ENCODE data around the gene ABLIM1. TPM values are rescaled to one million over a fixed set of nuclear protein-coding genes. Genes with fewer than 3 reads are reported as not detected.
A peak's percentile ranks its signal among the peaks of the same experiment; 100 is the strongest.

The ABLIM1 gene
- total and polyA plus RNA-seq, 2 experiments from 2014 or later = 21.9 to 45.1 TPM

GRCh38 chr10:114694752-114695151 lies 36.7 kb upstream of the ABLIM1 start:
- no peak overlapping the region for H3K4me3 ChIP-seq
- peak; percentile 87 for ATAC-seq
- peak; percentile 87 for DNase-seq (ENCODE audit: low spot score)
- no peaks in the 10 kb centered on the region for H4K20me1 ChIP-seq (replicated peaks; ENCODE audit: insufficient read depth)
- H3K36me3 ChIP-seq (ENCODE audit: insufficient read depth) = no peaks in the 10 kb centered on the region
- H3F3A ChIP-seq (replicated peaks; ENCODE audit: low read depth) = no peaks in the 10 kb centered on the region
- no peaks in the 10 kb centered on the region for H3K79me2 ChIP-seq (replicated peaks; ENCODE audit: insufficient read depth)
- H3K4me2 ChIP-seq = no peak overlapping the region
- H3K27me3 ChIP-seq (ENCODE audit: insufficient read depth) = no peaks in the 10 kb centered on the region
- TF ChIP-seq STAT1 (IDR thresholded peaks at IDR 0.05; ENCODE audit: unreplicated experiment) = no peak
- TF ChIP-seq, protein P1, sequence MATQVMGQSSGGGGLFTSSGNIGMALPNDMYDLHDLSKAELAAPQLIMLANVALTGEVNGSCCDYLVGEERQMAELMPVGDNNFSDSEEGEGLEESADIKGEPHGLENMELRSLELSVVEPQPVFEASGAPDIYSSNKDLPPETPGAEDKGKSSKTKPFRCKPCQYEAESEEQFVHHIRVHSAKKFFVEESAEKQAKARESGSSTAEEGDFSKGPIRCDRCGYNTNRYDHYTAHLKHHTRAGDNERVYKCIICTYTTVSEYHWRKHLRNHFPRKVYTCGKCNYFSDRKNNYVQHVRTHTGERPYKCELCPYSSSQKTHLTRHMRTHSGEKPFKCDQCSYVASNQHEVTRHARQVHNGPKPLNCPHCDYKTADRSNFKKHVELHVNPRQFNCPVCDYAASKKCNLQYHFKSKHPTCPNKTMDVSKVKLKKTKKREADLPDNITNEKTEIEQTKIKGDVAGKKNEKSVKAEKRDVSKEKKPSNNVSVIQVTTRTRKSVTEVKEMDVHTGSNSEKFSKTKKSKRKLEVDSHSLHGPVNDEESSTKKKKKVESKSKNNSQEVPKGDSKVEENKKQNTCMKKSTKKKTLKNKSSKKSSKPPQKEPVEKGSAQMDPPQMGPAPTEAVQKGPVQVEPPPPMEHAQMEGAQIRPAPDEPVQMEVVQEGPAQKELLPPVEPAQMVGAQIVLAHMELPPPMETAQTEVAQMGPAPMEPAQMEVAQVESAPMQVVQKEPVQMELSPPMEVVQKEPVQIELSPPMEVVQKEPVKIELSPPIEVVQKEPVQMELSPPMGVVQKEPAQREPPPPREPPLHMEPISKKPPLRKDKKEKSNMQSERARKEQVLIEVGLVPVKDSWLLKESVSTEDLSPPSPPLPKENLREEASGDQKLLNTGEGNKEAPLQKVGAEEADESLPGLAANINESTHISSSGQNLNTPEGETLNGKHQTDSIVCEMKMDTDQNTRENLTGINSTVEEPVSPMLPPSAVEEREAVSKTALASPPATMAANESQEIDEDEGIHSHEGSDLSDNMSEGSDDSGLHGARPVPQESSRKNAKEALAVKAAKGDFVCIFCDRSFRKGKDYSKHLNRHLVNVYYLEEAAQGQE (IDR thresholded peaks at IDR 0.05; ENCODE audit: unreplicated experiment) = no peak
- TF ChIP-seq JUNB (IDR thresholded peaks at IDR 0.05; ENCODE audit: unreplicated experiment) = no peak
- TF ChIP-seq NANOG (IDR thresholded peaks at IDR 0.05; ENCODE audit: borderline replicate concordance) = no peak
- TF ChIP-seq CTCF (conservative IDR thresholded peaks at IDR 0.05; ENCODE audit: low read depth in 2 of 2) = peak; percentile 86
- no peak for TF ChIP-seq CREB1 (CRISPR knock-in tag; IDR thresholded peaks at IDR 0.05; ENCODE audit: low read depth)
- TF ChIP-seq POLR2AphosphoS5 (IDR thresholded peaks at IDR 0.05; ENCODE audit: low read depth) = no peak
- Mint-ChIP-seq H3K4me1 (peaks cover 11% of the 10 kb centered on the region; the same call in 2 of the 3 replicates), H3K36me3 (ENCODE audit: low read depth) (no peaks in the 10 kb centered on the region), H3K27ac (no peak overlapping the region), H3K9me3 (no peaks in the 10 kb centered on the region), H3K27me3 (ENCODE audit: insufficient read depth, low read depth, poor library complexity) (peaks cover 6% of the 10 kb centered on the region), H3K4me3 (no peak overlapping the region)
- no peaks in the 10 kb centered on the region for H3K9me2 ChIP-seq (ENCODE audit: insufficient read depth)
- H2AFZ ChIP-seq = no peak overlapping the region
- H3K4me1 ChIP-seq (ENCODE audit: insufficient read depth) = peaks cover 4% of the 10 kb centered on the region; the same call in 1 of the 2 replicates
- H3K27ac ChIP-seq (ENCODE audit: low read depth) = no peak overlapping the region

DNA sequence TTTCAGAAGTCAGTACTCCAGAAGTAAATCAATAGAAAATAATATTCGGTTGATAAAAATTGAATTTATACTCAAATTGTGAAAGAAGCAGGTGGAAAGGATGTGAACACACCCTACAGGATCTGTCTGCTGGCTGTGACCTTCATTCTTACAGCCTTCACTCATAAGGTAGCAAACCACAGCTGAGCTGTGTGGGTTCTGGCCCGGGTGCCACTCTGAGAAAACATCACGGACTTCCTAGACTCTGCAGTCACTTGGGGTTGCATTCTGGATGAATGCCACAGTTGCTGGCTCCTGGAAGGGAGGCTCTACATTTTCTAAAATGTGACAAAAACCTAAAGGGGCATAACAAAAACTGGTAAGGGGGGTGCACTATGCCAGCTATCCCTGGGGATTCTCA lies 36.0 kb upstream of the ABLIM1 start:
- Histone ChIP-seq H3K79me2 (replicated peaks; ENCODE audit: insufficient read depth) (no peaks in the 10 kb centered on the region), H4K20me1 (replicated peaks; ENCODE audit: insufficient read depth) (no peaks in the 10 kb centered on the region), H3K27ac (ENCODE audit: low read depth) (no peak overlapping the region), H3K36me3 (ENCODE audit: insufficient read depth) (no peaks in the 10 kb centered on the region), H3K4me1 (ENCODE audit: insufficient read depth) (peaks cover 4% of the 10 kb centered on the region; the same call in 1 of the 2 replicates), H2AFZ (peak overlapping the region; percentile 1; the same call in 1 of the 2 replicates), H3K9me2 (ENCODE audit: insufficient read depth) (no peaks in the 10 kb centered on the region), H3K27me3 (ENCODE audit: insufficient read depth) (no peaks in the 10 kb centered on the region), H3F3A (replicated peaks; ENCODE audit: low read depth) (no peaks in the 10 kb centered on the region), H3K4me2 (no peak overlapping the region), H3K4me3 (no peak overlapping the region)
- no peak overlapping the region for H3K27ac Mint-ChIP-seq
- H3K4me3 Mint-ChIP-seq = no peak overlapping the region
- H3K9me3 Mint-ChIP-seq = no peaks in the 10 kb centered on the region
- no peak for DNase-seq (ENCODE audit: low spot score)
- H3K4me1 Mint-ChIP-seq = peaks cover 11% of the 10 kb centered on the region; the same call in 2 of the 3 replicates
- no peaks in the 10 kb centered on the region for H3K36me3 Mint-ChIP-seq (ENCODE audit: low read depth)
- H3K27me3 Mint-ChIP-seq (ENCODE audit: insufficient read depth, low read depth, poor library complexity) = peaks cover 8% of the 10 kb centered on the region
- ATAC-seq = no peak
- TF ChIP-seq STAT1 (IDR thresholded peaks at IDR 0.05; ENCODE audit: unreplicated experiment) (no peak), EZH2 (IDR thresholded peaks at IDR 0.05; ENCODE audit: low read depth, unreplicated experiment) (no peak), POLR2AphosphoS5 (IDR thresholded peaks at IDR 0.05; ENCODE audit: low read depth) (no peak), CTCF (conservative IDR thresholded peaks at IDR 0.05; ENCODE audit: low read depth in 2 of 2) (no peak), EZH2phosphoT487 (IDR thresholded peaks at IDR 0.05; ENCODE audit: unreplicated experiment) (no peak), ZNF331 (CRISPR knock-in tag; IDR thresholded peaks at IDR 0.05; ENCODE audit: low read depth) (no peak), NANOG (IDR thresholded peaks at IDR 0.05; ENCODE audit: borderline replicate concordance) (no peak), JUNB (IDR thresholded peaks at IDR 0.05; ENCODE audit: unreplicated experiment) (no peak), CREB1 (CRISPR knock-in tag; IDR thresholded peaks at IDR 0.05; ENCODE audit: low read depth) (no peak), ZNF114 (CRISPR knock-in tag; IDR thresholded peaks at IDR 0.05) (no peak)
- TF ChIP-seq, protein P1 (IDR thresholded peaks at IDR 0.05; ENCODE audit: unreplicated experiment) = no peak
